ENCODE data around the gene HECTD1. TPM values are rescaled to one million over a fixed set of nuclear protein-coding genes. Genes with fewer than 3 reads are reported as not detected.
A peak's percentile ranks its signal among the peaks of the same experiment; 100 is the strongest.

HECTD1 gene
- total and polyA plus RNA-seq, 10 of the 15 experiments (the other 5 are each of a cell fraction or from before 2014, with no cell fraction given), result 27.3 to 116 (median 57.7) TPM

DNA sequence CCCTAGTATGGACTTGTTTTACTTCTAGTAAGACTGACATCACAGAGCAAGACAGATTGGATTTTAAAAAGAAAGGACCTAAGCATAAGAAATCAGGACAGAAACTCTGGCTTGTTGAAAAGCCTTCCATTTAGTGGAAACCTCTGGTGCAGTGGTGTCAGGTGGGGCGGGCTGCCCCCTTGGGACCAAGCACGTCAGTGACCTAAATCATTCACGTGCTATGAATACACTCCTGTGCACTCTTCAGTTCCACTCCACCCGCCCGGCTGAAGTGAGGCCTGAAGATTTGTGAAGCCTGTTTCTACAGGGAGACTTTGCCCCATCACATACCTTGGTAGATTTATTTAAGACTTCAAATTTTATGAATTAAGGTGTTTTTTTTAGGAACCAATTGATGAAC lies 123.2 kb downstream of the HECTD1 start (continued):
- no peak for TF ChIP-seq SPI1 (IDR thresholded peaks at IDR 0.05; ENCODE audit: borderline replicate concordance, insufficient read depth, low read depth, low read length)
- no peak for TF ChIP-seq TARDBP (IDR thresholded peaks at IDR 0.05; ENCODE audit: borderline replicate concordance)
- TF ChIP-seq RFX5 (IDR thresholded peaks at IDR 0.05; ENCODE audit: low read depth, low read length), result no peak
- TF ChIP-seq, protein P1, sequence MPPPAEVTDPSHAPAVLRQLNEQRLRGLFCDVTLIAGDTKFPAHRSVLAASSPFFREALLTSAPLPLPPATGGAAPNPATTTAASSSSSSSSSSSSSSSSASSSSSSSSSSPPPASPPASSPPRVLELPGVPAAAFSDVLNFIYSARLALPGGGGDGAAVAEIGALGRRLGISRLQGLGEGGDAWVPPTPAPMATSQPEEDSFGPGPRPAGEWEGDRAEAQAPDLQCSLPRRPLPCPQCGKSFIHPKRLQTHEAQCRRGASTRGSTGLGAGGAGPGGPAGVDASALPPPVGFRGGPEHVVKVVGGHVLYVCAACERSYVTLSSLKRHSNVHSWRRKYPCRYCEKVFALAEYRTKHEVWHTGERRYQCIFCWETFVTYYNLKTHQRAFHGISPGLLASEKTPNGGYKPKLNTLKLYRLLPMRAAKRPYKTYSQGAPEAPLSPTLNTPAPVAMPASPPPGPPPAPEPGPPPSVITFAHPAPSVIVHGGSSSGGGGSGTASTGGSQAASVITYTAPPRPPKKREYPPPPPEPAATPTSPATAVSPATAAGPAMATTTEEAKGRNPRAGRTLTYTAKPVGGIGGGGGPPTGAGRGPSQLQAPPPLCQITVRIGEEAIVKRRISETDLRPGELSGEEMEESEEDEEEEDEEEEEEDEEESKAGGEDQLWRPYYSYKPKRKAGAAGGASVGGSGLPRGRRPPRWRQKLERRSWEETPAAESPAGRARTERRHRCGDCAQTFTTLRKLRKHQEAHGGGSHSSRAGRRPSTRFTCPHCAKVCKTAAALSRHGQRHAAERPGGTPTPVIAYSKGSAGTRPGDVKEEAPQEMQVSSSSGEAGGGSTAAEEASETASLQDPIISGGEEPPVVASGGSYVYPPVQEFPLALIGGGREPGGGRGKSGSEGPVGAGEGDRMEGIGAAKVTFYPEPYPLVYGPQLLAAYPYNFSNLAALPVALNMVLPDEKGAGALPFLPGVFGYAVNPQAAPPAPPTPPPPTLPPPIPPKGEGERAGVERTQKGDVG (CRISPR knock-in tag; IDR thresholded peaks at IDR 0.05), result no peak
- TF ChIP-seq, protein P2, sequence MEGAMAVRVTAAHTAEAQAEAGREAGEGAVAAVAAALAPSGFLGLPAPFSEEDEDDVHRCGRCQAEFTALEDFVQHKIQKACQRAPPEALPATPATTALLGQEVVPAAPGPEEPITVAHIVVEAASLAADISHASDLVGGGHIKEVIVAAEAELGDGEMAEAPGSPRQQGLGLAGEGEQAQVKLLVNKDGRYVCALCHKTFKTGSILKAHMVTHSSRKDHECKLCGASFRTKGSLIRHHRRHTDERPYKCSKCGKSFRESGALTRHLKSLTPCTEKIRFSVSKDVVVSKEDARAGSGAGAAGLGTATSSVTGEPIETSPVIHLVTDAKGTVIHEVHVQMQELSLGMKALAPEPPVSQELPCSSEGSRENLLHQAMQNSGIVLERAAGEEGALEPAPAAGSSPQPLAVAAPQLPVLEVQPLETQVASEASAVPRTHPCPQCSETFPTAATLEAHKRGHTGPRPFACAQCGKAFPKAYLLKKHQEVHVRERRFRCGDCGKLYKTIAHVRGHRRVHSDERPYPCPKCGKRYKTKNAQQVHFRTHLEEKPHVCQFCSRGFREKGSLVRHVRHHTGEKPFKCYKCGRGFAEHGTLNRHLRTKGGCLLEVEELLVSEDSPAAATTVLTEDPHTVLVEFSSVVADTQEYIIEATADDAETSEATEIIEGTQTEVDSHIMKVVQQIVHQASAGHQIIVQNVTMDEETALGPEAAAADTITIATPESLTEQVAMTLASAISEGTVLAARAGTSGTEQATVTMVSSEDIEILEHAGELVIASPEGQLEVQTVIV (IDR thresholded peaks at IDR 0.05; ENCODE audit: borderline replicate concordance, partially characterized antibody), result no peak
- no peak for TF ChIP-seq RBBP5 (conservative IDR thresholded peaks at IDR 0.05)
- TF ChIP-seq EZH2 (IDR thresholded peaks at IDR 0.05; ENCODE audit: borderline replicate concordance, control insufficient read depth, low read depth, low read length), result no peak
- 0 out of 2 replicates have a peak, but pooled peaks have one; percentile 34 for TF ChIP-seq TCF7 (IDR thresholded peaks at IDR 0.05; ENCODE audit: borderline replicate concordance)
- no peak for TF ChIP-seq ZNF687 (IDR thresholded peaks at IDR 0.05)
- TF ChIP-seq RAD21 (IDR thresholded peaks at IDR 0.05; ENCODE audit: insufficient read depth, low read depth, low read length), result peak; percentile 38; the same call in 1 of the 2 replicates
- TF ChIP-seq ESRRA (IDR thresholded peaks at IDR 0.05; ENCODE audit: low read length), result no peak
- TF ChIP-seq BACH1 (IDR thresholded peaks at IDR 0.05; ENCODE audit: borderline replicate concordance), result no peak
- no peak for TF ChIP-seq ZZZ3 (IDR thresholded peaks at IDR 0.05; ENCODE audit: control insufficient read depth, insufficient read length, low read depth)
- no peak for TF ChIP-seq POU2F2 (IDR thresholded peaks at IDR 0.05; ENCODE audit: borderline replicate concordance, low read depth, low read length)
- TF ChIP-seq MEF2B (IDR thresholded peaks at IDR 0.05; ENCODE audit: partially characterized antibody, poor library complexity, severe bottlenecking), result peak; percentile 79
- TF ChIP-seq SMC3 (IDR thresholded peaks at IDR 0.05; ENCODE audit: borderline replicate concordance, low read length), result 0 out of 2 replicates have a peak, but pooled peaks have one; percentile 3
- TF ChIP-seq CREM (IDR thresholded peaks at IDR 0.05; ENCODE audit: low read depth), result 0 out of 2 replicates have a peak, but pooled peaks have one; percentile 45
- TF ChIP-seq IRF4 (IDR thresholded peaks at IDR 0.05; ENCODE audit: low read depth, low read length), result no peak
- no peak for TF ChIP-seq NFYB (IDR thresholded peaks at IDR 0.05; ENCODE audit: insufficient read depth, low read depth, low read length)
- no peak for TF ChIP-seq MXI1 (IDR thresholded peaks at IDR 0.05; ENCODE audit: low read depth, low read length)
- peak; percentile 80 to 87 for TF ChIP-seq BHLHE40 (IDR thresholded peaks at IDR 0.05; ENCODE audit: borderline replicate concordance in 1 of 2, low read depth in 2 of 2, low read length in 1 of 2)
- TF ChIP-seq IKZF2 (IDR thresholded peaks at IDR 0.05), result no peak
